ENCODE measurements around the gene FAHD2A.

- TF ChIP-seq, protein P1, sequence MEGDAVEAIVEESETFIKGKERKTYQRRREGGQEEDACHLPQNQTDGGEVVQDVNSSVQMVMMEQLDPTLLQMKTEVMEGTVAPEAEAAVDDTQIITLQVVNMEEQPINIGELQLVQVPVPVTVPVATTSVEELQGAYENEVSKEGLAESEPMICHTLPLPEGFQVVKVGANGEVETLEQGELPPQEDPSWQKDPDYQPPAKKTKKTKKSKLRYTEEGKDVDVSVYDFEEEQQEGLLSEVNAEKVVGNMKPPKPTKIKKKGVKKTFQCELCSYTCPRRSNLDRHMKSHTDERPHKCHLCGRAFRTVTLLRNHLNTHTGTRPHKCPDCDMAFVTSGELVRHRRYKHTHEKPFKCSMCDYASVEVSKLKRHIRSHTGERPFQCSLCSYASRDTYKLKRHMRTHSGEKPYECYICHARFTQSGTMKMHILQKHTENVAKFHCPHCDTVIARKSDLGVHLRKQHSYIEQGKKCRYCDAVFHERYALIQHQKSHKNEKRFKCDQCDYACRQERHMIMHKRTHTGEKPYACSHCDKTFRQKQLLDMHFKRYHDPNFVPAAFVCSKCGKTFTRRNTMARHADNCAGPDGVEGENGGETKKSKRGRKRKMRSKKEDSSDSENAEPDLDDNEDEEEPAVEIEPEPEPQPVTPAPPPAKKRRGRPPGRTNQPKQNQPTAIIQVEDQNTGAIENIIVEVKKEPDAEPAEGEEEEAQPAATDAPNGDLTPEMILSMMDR (IDR thresholded peaks at IDR 0.05; ENCODE audit: low read depth, low read length), result peak; percentile 44
- TF ChIP-seq POLR2A (IDR thresholded peaks at IDR 0.05; ENCODE audit: extremely low read depth, insufficient read length) (no peak), MAX (IDR thresholded peaks at IDR 0.05; ENCODE audit: low read depth, low read length) (no peak), MYC (IDR thresholded peaks at IDR 0.05; ENCODE audit: low read depth, low read length) (no peak)
These were observed 9.6 kb upstream of the FAHD2A start for GRCh38 chr2:95392730-95393455.
